ENCODE results near the gene ARHGEF3.

- TF ChIP-seq, protein P1, sequence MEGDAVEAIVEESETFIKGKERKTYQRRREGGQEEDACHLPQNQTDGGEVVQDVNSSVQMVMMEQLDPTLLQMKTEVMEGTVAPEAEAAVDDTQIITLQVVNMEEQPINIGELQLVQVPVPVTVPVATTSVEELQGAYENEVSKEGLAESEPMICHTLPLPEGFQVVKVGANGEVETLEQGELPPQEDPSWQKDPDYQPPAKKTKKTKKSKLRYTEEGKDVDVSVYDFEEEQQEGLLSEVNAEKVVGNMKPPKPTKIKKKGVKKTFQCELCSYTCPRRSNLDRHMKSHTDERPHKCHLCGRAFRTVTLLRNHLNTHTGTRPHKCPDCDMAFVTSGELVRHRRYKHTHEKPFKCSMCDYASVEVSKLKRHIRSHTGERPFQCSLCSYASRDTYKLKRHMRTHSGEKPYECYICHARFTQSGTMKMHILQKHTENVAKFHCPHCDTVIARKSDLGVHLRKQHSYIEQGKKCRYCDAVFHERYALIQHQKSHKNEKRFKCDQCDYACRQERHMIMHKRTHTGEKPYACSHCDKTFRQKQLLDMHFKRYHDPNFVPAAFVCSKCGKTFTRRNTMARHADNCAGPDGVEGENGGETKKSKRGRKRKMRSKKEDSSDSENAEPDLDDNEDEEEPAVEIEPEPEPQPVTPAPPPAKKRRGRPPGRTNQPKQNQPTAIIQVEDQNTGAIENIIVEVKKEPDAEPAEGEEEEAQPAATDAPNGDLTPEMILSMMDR (IDR thresholded peaks at IDR 0.05): no peak
- TF ChIP-seq POLR2A (IDR thresholded peaks at IDR 0.05): no peak
- TF ChIP-seq EP300 (IDR thresholded peaks at IDR 0.05): no peak
These were observed 30.4 kb downstream of the ARHGEF3 start for GRCh38 chr3:56771376-56771775.

Measured in ovary (tissue), 3 donors.